Fibroblast of skin of right quadriceps (primary cell): ENCODE measurements around the gene PCNX3.
"Not testable (repeated sequence)": the region's sequence is repeated elsewhere in the genome, so short reads cannot be mapped to it uniquely, and the experiment has no call there.

ENCODE experiments used
- DNase-seq: peaks from one replicate; pipeline ENCODE4 v3.0.0-alpha.2; 2013

PCNX3 gene

DNA sequence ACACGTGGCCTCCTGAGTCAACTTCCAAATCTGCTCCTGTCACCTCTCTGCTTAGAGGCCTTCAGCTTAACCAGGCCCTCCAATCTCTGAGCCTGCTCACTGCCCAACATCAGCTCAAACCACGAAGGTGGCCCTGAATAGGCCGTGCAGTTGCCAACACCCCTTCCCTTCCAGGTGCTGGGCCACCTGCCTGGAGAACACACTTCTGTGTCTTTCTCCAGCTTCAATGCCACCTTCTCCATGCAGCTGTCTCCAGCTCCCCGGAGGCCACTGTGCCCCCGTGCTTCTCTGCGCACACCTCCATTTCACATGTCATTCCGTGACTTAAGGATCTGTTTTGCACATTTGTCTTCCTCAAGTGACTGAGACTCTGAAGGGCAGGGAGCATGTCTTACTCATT is 41.9 kb downstream of the PCNX3 start:
- DNase-seq: no peak

DNA sequence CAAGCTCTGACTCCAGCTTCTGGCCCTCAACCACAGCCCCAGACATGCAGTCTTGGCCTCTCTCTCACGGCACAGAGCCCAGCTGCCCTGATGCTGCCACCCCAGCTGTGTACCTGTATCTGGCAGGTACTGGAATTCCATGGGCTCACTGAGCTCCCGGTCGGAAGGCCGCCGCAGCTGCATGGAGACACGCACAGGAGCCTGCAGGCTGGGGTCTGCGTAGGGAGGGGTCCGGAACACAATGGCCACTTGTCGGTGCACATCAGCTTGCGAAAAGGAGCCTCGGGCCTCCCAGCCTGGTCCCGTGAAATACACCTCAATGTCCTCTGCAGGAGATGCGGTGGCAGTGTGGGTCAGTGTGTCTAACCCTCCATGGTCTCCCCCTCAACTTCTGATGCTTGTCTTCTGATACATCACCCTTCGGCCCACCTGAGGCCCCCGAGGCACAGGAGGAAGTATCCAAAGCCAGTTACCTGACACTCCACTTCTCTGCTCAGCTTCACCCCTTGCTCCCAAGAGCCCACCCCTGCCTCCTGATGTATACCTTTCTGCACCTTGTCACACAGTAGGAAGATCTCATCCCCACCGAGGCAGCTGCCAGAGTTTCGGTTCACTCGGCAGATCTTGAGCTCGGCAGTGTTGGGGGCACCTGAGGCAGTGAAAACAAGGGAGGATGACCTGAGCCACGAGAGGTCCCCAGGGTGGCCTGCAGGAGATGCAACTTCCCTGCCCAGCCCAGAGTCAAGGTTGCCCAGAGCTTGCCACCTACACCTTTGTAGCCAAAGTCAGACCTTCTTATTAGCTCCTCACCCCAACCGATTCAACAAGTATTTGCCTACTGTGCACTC is 42.8 kb downstream of the PCNX3 start:
- no peak for DNase-seq

DNA sequence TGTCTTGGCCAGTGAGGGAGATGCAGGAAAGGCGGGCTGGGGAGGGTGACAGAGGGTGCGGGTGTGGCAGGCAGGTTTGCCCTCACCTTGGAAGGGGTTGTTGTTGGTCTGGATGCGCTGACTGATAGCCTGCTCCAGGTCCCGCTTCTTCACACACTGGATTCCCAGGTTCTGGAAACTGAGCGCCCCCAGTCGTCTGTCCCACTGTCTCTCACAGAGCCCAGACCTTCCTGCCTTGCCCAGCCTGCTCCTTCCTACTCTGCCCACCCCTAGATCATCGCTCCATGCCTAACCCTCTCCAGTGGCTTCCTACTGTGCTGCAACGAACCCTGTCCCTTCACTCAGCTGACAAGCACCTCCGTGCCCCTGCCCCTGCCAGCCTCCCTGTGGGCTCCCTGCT is 44.5 kb downstream of the PCNX3 start:
- DNase-seq: no peak

DNA sequence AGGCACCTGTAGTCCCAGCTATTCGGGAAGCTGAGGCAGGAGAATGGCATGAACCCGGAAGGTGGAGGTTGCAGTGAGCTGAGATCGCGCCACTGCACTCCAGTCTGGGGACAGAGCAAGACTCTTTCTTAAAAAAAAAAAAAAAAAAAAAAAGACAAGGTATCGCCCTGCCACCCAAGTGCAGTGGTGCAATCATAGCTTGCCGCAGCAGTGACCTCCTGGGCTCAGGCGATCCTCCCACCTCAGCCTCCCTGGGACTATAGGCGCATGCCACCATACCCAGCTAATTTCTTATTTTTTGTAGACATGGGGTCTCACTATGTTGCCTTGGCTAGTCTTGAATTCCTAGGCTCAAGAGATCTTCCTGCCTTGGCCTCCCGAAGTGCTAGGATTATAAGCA is 45.3 kb downstream of the PCNX3 start:
- not testable (repeated sequence) for DNase-seq

DNA sequence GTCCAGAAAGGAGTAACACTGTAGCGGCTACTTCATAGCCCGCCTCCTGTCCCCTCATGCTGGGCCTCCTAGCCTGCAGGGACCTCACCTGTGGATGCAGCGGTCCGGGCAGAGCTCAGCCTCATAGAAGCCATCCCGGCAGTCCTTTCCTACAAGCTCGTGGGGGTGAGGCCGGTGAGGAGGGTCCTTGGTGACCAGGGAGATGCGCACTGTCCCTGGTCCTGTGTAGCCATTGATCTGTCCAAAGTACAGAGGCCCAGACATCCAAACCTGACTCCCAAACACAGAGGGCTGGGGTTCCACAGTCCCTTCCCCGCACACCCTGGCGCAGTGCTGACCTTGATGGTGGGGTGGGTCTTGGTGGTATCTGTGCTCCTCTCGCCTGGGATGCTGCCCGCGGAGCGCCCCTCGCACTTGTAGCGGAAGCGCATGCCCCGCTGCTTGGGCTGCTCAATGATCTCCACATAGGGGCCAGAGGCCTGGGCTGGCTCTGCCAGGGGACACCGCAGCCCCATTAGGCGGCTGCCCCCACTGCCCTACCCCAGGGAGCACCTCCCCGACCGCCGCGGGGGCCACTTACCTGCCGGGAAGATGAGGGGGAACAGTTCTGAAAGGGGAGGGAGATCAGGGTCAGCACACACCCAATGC is 46.1 kb downstream of the PCNX3 start:
- no peak for DNase-seq

DNA sequence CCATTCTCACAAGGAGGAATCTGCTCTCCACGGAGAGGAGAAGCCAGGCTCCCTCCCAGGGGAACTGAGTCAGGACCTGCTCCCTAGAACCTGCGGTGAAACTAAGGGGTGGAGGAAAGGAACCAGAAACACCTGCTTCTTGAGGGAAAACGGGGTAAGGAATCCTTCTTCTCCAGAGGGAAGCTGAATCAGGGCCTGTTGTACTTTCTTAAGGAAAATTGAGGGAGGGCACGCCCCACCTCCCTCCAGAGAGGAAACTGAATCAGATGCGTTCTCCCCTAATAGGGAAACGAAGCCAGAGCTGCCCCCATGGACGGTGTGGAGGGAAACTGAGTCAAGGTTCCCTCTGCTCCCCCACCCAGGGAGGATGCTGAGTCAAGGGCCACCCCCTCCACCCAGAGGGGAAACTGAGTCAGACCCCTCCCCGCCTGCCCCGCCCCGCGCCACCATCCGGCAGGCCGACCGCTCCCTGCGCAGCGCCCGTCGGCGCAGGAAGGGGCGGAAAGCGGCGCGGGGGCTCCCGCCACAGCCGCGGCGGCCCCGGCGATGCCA is 46.7 kb downstream of the PCNX3 start:
- no peak for DNase-seq

DNA sequence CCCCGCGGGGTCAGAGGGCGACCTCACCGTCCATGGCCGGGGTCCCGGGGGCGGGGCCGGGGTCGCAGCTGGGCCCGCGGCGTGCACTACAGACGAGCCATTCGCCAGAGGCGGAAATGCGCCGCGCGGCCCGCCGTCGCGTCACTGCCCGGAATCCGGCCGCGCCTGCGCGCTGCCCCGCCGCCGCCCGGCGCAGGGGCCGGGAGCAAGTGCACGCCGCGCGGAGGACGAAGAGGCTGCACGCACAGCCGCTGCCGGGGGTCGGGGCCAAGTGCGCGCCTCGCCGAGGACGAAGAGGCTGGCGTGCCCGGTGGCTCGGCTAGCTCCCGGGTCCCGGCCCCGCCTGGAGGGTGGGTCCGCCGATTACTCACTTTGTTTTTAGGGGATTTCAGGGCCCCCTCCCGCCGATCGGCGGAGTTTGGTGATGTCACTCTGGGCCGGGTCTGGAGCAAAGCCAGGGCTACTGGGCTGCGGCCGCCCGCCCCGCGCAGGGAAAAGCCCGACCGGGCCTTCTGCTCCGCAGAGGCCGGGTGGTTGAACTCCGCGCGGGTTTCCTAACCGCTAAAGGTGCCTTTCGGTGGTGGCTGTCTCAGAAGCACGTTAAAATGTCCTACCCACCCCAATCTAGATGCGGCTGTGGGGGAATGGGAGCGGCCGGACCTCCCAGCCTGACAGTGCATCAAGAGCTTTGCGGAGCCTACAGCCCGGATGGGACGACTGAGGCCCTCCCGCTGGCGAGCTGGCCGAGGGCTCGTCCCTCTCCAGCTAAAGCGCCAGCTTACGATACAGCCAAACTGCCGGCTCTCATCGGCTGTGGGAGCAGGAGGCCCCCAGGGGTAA is 47.4 kb downstream of the PCNX3 start, which contains the start of gene RELA:
RELA (minus strand) TSS at position 118 of the 840 bp plus-strand sequence; CDS start at position 34, 84 bp downstream.
- peak; percentile 96 for DNase-seq

DNA sequence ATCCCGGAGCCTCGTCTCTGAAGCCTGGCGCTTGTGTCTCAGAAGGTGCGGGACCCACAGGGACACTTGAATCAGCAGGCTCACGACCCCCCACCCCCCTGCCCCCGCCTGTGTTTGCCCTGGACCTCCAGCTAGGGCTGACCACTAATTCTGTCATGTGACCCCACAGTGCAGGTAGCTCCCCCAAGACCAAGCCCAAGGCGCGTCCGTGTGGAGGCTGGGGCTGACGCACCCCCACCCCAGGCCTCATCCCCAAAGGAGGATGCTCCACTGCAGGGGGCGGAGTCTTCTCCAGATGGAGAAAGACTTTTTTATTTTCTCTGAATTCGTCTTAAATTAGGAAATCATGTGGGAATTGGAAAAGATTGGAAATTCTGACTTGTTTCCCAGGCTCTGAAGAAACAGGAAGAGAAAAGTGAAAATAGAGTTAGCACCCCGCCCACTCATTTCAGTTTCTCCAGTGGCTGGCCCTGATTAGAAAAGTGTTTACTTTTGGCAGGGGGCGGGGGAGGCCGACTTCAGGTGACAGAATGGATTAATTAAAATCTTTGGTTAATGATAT is 48.1 kb downstream of the PCNX3 start:
- peak; percentile 67 for DNase-seq

DNA sequence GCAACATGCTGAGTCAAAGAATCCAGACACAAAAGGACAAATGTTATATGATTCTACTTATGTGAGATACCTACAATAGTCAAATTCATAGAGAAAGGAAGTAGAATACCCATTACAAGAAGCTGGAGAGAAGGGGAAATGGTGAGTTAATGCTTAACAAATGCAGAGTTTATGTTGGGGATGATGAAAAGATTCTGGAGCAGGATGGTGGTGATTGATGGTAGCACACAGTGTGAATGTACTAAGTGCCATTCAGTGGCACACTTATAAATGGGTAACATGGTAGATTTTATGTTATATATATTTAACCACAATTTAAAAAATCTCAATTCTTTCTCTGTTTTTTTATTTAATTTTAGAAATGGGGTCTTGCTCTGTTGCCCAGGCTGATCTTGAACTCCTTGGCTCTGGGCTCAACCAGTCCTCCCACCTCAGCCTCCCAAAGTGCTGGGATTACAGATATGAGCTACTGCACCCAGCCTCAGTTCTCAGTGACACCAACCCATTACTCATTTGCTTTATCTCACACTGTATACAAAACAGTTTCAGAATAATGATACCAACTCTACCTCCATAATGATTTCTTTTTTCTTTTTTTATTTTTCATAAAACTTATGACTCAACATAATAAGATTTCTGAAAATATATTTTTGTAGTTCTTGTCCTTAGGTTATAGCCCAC is 56.7 kb downstream of the PCNX3 start:
- no peak for DNase-seq

DNA sequence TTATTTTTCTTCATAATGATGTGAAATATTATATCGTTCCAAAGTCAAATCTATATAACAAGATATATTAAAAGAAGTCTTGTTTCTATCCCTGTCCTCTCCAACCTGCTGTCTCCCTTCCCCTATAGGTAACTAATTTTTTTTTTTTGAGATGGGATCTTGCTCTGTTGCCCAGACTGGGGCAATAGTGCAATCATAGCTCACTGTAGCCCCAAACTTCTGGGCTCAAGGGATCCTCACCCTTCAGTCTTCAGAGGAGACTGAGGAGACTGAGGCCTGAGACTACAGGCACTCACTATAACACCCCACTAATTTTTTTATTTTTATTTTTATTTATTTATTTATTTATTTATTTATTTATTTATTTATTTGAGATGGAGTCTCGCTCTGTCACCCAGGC is 57.4 kb downstream of the PCNX3 start:
- no peak for DNase-seq

DNA sequence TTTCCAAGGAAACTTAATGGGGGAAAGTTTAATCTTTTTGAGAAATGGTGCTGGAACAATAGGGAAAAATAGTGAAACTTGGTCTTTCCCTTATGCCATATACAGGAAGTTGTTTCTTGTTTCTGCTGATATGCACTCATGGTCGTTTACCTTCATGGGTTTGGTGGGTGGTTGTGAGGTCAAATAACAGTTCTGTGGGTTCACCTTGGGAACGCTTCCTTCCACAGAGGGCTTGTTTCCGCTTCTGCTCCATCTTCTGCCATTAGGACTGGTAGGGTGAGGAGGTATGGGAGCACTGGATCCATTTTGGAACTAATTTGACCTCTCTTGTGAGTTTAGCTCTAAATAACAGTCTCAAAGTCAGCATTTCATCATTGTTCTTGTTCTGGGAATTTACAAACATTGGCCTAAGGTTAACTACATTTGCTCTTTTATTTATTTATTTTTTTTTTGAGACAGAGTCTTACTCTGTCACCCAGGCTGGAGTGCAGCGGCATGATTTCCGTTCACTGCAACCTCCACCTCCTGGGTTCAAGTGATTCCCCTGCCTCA is 64.7 kb downstream of the PCNX3 start:
- DNase-seq: no peak

DNA sequence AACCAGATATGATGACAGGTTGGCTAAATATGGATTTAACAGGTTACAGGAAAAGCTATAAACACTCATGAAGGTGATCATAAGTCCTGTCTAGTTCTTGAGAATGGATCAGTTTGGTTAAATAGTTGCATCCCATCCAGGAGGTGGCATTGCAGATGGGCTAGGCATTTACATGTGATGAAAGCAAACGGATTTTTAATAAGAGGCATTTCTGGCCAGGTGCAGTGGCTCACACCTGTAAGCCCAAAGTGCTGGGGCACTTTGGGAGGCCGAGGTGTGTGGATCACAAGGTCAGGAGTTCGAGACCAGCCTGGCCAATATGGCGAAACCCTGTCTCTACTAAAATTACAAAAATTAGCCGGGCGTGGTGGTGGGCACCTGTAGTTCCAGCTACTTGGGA is 67.9 kb downstream of the PCNX3 start:
- DNase-seq: not testable (repeated sequence)

DNA sequence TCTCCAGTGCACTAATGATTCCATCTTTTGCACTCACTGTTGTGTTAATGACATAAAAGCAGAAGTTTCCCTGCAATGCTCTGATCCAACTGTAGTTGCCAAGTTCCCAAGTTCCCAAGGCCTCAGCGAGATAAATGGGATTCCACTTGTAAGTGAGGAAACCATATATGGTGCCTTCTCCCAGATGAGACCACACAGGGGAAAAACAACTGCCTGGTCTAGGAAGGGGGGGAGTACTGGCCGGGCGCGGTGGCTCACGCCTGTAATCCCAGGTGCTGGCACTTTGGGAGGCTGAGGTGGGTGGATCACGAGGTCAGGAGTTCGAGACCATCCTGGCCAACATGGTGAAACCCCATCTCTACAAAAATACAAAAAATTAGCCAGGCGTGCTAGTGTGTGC is 70.4 kb downstream of the PCNX3 start:
- no peak for DNase-seq
